Measurements from ENCODE around the gene GALR3. TPM values are rescaled to one million over a fixed set of nuclear protein-coding genes. Genes with fewer than 3 reads are reported as not detected.
"Not testable (repeated sequence)": the region's sequence is repeated elsewhere in the genome, so short reads cannot be mapped to it uniquely, and the experiment has no call there.

GALR3 gene
- 0.17 TPM in 1 of 2 replicates, not detected in the other for total RNA-seq

GRCh38 chr22:37823134-37823985, at the start of gene GALR3:
TSS of gene GALR3 (plus strand) at chr22:37823382. CDS start at chr22:37823407, 25 bp downstream.
- intact Hi-C loops (cut with micrococcal nuclease) = no loop called here

DNA sequence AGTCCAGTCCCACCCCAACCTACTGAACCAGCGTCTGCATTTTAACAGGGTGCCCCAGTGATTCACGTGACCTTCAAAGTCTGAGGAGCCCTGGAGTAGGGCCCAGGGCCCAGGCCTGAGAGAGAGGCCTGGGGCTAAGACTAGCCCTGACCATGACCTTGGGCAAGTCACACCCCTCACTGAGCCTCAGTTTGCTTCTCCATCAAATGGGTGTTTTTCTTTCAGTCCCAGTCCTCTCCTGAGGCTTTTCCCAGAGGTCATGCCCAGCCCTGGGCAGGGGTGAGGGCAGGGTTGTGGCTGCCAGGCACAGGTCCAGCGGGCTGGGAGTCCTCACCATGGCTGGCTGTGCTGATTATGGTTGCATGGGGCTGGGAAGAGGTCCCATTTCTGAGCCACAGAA, 48.5 kb upstream of the GALR3 start:
- intact Hi-C loops (cut with micrococcal nuclease) = no loop called here

GRCh38 chr22:37775785-37776638, 47.2 kb upstream of the GALR3 start:
- intact Hi-C loops (cut with micrococcal nuclease) = no loop called here

- intact Hi-C loops (cut with micrococcal nuclease) = no loop called here
These were observed 46.6 kb upstream of the GALR3 start for GRCh38 chr22:37776639-37777005.

DNA sequence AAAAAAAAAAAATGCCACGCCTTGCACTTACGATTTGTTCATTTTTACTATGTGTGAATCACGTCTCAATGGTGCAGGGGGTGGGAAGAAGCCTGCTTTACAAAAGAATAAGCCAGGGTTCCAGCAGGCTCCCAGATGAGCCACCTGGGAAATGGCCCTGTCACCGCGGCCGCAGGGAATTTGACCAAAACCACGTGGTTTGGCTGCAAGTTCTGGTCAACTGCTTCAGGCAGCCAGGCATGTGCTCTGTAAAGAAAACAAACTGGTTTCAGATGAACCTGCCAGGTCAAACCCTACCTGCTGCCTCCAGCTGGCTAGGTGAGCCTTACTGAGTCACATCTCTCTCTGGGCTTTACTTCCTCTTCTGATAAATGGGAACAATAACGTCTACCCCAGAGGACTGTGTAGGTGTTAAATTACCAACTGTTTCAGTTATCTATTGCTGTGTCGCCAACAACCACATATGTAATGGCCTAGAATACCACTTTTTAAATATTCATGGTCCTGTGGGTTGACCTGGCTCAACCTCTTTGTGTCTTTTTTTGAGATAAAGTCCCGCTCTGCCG, 46.0 kb upstream of the GALR3 start:
- intact Hi-C loops (cut with micrococcal nuclease) = no loop called here

DNA sequence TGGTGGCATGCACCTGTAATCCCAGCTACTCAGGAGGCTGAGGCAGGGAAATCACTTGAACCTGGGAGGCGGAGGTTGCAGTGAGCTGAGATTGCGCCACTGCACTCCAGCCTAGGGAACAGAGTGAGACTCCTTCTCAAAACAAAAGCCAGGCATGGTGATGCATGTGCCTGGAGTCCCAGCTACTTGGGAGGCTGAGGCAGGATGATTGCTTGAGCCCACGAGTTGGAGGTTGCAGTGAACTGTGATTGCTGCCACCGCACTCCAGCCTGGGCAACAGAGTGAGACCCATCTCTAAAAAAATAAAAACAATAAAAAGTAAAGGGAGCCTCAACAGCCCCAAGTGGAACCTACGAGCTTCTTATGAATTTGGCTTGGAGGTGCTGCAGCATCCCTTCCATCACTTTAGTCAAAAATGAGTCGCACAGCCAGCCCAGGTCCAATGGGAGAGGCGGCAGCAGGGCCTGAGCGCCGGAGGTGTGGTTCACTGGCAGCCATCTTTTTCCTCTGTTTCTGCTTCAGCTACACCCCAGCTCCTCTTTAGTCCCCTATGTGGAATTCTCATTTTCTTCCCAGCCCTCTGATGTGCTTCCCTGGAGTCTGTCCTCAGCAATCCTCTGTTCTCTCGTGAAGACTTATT, 44.7 kb upstream of the GALR3 start:
- intact Hi-C loops (cut with micrococcal nuclease) = no loop called here

- intact Hi-C loops (cut with micrococcal nuclease) = no loop called here
These were observed 41.6 kb upstream of the GALR3 start for GRCh38 chr22:37781434-37782059.

- intact Hi-C loops (cut with micrococcal nuclease) = no loop called here
These were observed 40.6 kb upstream of the GALR3 start for GRCh38 chr22:37782340-37783168.

DNA sequence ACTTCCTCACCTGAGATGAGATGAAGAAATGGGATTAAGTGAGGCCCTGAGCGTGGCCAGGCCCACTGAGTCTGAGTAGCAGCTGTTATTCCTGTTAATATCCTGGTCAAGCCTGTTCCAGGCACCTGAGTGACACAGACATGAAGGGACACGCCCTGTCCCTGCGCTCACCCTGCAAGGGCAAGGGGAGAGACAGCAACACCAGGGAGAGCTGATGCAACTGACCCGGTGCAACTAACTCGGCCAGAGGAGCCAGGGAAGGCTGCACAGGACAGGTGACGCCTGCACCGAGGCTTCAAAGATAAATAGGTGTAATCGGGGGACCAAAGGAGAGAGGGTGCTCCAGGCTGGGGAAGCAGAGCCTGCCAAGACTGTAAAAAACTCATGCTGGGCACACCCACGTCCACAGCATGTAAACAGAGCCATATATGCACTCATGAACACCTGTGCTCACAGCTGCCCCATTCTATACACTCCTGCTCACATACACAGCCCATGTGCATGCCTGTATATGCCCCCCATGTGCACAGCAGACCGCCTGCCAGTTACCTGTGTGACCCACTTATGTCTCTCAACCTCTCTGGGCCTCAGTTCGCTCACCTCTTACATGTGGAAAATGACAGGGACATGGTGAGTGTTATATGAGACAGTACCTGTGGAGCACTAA, 38.2 kb upstream of the GALR3 start:
- intact Hi-C loops (cut with micrococcal nuclease) = no loop called here

- intact Hi-C loops (cut with micrococcal nuclease) = no loop called here
These were observed 32.9 kb upstream of the GALR3 start for GRCh38 chr22:37790234-37790633.

DNA sequence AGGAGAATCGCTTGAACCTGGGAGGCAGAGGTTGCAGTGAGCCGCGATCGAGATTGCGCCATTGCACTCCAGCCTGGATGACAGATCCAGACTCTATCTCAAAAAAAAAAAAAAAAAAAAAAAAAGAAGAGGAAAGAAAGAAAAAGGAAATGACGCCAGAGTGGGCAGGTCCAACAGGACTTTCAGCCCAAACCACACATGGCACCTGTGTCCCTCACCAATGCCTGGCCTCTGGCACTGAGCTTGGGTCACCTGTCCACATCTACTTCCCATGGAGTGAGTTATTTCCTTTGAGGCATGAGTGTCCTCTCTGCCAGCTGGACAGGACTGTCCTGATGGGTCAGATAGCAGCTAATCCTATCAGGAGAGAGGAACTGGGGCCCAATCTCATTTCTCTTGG, 30.7 kb upstream of the GALR3 start:
- intact Hi-C loops (cut with micrococcal nuclease) = no loop called here

GRCh38 chr22:37794376-37794775, 28.8 kb upstream of the GALR3 start:
- intact Hi-C loops (cut with micrococcal nuclease) = no loop called here

GRCh38 chr22:37796079-37796478, 27.1 kb upstream of the GALR3 start:
- intact Hi-C loops (cut with micrococcal nuclease) = no loop called here

DNA sequence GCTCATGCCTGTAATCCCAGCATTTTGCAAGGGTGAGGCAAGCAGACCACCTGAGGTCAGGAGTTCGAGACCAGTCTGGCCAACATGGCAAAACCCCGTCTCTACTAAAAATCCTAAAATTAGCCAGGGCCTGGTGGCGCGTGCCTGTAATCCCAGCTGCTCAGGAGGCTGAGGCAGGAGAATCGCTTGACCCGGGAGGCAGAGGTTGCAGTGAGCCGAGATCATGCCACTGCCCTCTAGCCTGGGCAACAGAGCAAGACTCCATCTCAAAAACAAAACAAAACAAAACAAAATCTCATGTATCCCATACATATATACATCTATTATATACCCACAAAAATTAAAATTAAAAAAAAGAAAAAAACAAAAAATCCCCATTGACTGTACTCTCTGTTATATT, 25.9 kb upstream of the GALR3 start:
- intact Hi-C loops (cut with micrococcal nuclease) = not testable (repeated sequence)

GRCh38 chr22:37797874-37798500, 25.2 kb upstream of the GALR3 start:
- intact Hi-C loops (cut with micrococcal nuclease) = no loop called here

- intact Hi-C loops (cut with micrococcal nuclease) = not testable (repeated sequence)
These were observed 23.2 kb upstream of the GALR3 start for GRCh38 chr22:37799979-37800378.

DNA sequence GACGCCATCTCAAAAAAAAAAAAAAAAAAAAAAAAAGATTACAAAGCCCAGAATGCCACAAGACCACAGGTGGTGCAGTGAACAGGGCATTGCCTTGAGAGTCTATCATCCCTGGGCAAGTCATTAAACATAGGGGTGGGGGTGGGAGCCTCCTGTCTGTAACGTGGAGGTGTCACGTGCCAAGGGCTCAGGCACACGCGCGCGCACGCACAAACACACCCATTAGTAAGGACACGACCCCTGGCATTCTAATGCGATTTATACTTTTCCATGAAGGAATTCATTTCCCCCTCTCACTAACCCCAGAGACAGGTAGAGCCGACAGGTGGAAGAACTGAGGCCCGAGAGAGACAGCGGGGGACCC, 21.3 kb upstream of the GALR3 start:
- intact Hi-C loops (cut with micrococcal nuclease) = loop anchor here (2.0 kb wide), 1 partner anchor 17 kb away; no protein-coding TSS in a partner anchor

GRCh38 chr22:37802310-37803194, 20.6 kb upstream of the GALR3 start:
- intact Hi-C loops (cut with micrococcal nuclease) = loop anchor here (2.0 kb wide), 1 partner anchor 16 kb away; no protein-coding TSS in a partner anchor
